Measurements from ENCODE around the gene STAM2. TPM values are rescaled to one million over a fixed set of nuclear protein-coding genes. Genes with fewer than 3 reads are reported as not detected.
"Not testable (repeated sequence)": the region's sequence is repeated elsewhere in the genome, so short reads cannot be mapped to it uniquely, and the experiment has no call there.

The STAM2 gene
- total RNA-seq, 1 donor from 2014 or later = 42.5 TPM

DNA sequence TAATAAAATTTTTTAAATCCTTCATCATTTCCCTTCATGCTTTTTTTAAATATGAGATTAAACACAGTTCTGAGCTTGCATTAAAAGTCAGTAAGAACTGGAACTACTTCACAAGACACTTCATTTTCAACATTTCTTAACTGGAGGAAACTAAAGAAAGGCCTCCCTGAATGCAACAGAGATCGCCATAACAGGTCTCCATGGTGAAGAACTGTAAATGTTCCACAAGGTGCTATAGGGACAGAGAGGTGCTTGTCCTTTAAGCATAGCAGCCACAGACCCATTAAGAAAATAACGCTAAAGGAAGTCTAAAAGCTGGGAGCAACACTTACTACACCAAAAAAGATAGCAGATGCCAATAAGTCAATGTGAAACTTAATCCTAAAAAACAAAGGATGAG, 8.5 kb downstream of the STAM2 start:
- intact Hi-C loops (cut with DNase I) = no loop called here
- Histone ChIP-seq H3K4me3 (no peak overlapping the region), H3K9me3 (no peaks in the 10 kb centered on the region), H3K27ac (peak overlapping the region; percentile 70), H3K36me3 (no peaks in the 10 kb centered on the region), H3K27me3 (no peaks in the 10 kb centered on the region), H3K4me1 (peaks cover 52% of the 10 kb centered on the region)
- ATAC-seq = peak; percentile 26
- no peak for DNase-seq
- TF ChIP-seq, protein P1, sequence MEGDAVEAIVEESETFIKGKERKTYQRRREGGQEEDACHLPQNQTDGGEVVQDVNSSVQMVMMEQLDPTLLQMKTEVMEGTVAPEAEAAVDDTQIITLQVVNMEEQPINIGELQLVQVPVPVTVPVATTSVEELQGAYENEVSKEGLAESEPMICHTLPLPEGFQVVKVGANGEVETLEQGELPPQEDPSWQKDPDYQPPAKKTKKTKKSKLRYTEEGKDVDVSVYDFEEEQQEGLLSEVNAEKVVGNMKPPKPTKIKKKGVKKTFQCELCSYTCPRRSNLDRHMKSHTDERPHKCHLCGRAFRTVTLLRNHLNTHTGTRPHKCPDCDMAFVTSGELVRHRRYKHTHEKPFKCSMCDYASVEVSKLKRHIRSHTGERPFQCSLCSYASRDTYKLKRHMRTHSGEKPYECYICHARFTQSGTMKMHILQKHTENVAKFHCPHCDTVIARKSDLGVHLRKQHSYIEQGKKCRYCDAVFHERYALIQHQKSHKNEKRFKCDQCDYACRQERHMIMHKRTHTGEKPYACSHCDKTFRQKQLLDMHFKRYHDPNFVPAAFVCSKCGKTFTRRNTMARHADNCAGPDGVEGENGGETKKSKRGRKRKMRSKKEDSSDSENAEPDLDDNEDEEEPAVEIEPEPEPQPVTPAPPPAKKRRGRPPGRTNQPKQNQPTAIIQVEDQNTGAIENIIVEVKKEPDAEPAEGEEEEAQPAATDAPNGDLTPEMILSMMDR (IDR thresholded peaks at IDR 0.05) = no peak

DNA sequence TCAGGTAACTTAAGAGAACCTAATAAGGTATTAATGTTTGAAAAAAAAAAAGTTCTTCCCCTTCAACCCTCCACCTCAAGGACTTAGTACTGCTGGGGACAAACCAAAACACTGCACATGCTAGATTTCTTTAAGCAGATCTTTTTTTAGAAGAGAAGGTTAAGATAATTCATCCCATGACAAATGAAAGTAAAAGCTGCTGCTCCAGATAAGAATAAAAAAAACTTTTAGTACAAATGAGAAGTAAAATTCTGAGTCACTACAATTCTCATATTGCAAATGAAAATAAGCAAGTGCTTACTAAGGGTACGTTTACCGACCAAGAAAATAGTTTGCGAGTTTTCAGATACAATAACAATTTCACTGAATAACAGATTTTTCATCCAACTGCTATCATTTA, 8.9 kb downstream of the STAM2 start:
- no peaks in the 10 kb centered on the region for H3K27me3 ChIP-seq
- no peak for ATAC-seq
- DNase-seq = no peak
- TF ChIP-seq, protein P1 (IDR thresholded peaks at IDR 0.05) = no peak
- H3K36me3 ChIP-seq = no peaks in the 10 kb centered on the region
- H3K9me3 ChIP-seq = no peaks in the 10 kb centered on the region
- no peak overlapping the region for H3K4me3 ChIP-seq
- intact Hi-C loops (cut with DNase I) = no loop called here
- H3K4me1 ChIP-seq = peaks cover 49% of the 10 kb centered on the region
- H3K27ac ChIP-seq = peak overlapping the region; percentile 70

DNA sequence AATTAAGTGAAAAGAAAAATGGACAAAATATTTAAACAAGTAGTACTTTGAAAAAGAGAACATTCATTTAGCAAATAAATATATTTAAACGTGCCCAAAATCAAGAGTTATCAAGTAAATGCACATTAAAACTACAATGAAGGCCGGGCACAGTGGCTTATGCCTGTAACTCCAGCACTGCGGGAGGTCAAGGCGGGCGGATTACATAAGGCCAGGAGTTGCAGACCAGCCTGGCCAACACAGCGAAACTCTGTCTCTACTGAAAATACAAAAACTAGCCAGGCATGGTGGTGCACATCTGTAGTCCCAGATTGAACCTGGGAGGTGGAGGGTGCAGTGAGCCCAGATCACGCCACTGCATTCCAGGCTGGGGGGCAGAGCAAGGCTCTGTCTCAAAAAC, 9.8 kb downstream of the STAM2 start:
- Histone ChIP-seq H3K9me3 (no peaks in the 10 kb centered on the region), H3K4me1 (peaks cover 42% of the 10 kb centered on the region), H3K27me3 (no peaks in the 10 kb centered on the region), H3K4me3 (no peak overlapping the region), H3K36me3 (no peaks in the 10 kb centered on the region), H3K27ac (no peak overlapping the region)
- TF ChIP-seq, protein P1 (IDR thresholded peaks at IDR 0.05) = no peak
- ATAC-seq (no peak), DNase-seq (no peak)
- intact Hi-C loops (cut with DNase I) = no loop called here

DNA sequence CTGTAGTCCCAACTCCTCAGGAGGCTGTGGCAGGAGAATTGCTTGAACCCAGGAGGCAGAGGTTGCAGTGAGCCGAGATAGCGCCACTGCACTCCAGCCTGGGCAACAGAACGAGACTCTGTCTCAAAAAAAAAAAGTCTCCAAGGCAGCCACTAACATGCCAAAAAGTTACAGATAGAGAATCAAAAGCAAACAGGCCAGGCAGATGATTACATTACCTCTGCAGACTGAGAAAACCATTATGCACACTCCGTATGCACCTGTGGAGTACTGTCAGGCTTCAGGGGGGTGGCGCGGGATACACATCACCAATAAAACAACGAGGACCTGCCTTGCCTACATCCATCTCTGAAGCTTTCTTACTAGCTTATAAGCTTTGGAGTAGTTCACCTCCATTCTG, 10.3 kb downstream of the STAM2 start:
- TF ChIP-seq, protein P1 (IDR thresholded peaks at IDR 0.05) = no peak
- Histone ChIP-seq H3K27ac (no peak overlapping the region), H3K36me3 (no peaks in the 10 kb centered on the region), H3K4me1 (peaks cover 39% of the 10 kb centered on the region), H3K9me3 (no peaks in the 10 kb centered on the region), H3K4me3 (no peak overlapping the region), H3K27me3 (no peaks in the 10 kb centered on the region)
- intact Hi-C loops (cut with DNase I) = no loop called here
- ATAC-seq = no peak
- DNase-seq = no peak

DNA sequence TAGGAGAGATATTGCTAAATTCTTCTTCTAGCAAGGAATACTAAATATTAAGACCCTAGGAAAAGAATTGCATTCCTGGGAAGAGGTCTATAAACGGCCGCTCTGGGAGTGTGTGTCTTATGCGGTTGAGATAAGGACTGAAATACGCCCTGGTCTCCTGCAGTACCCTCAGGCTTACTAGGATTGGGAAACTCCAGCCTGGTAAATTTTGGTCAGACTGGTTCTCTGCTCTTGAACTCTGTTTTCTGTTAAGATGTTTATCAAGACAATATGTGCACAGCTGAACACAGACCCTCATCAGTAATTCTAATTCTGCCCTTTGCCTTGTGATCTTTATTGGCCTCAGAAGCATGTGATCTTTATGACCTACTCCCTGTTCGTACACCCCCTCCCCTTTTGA, 11.9 kb downstream of the STAM2 start:
- intact Hi-C loops (cut with DNase I); DNase-seq; H3K27me3 ChIP-seq; H3K27ac ChIP-seq; H3K4me3 ChIP-seq; ATAC-seq; H3K9me3 ChIP-seq; H3K36me3 ChIP-seq: not testable (repeated sequence)
- peaks cover 28% of the 10 kb centered on the region for H3K4me1 ChIP-seq

DNA sequence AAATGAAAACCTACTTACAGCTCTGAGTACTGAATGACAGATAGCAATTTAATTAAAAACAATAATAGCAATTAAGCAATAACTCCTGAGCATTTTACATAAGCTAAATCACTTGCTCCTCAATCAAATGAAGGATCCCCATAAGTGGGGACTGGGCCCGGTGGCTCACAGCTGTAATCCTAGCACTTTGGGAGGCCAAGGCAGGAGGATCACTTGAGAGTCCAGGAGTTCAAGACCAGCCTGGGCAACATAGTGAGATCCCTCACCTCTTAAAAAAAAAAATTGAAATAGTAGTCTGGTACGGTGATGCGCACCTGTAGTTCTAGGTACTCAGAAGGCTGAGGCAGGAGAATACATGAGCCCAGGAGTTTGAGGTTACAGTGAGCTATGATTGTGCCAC, 13.4 kb downstream of the STAM2 start:
- intact Hi-C loops (cut with DNase I) = no loop called here
- Histone ChIP-seq H3K4me1 (peaks cover 17% of the 10 kb centered on the region), H3K36me3 (no peaks in the 10 kb centered on the region), H3K4me3 (no peak overlapping the region), H3K9me3 (no peaks in the 10 kb centered on the region), H3K27me3 (no peaks in the 10 kb centered on the region), H3K27ac (no peak overlapping the region)
- TF ChIP-seq, protein P1 (IDR thresholded peaks at IDR 0.05) = no peak
- DNase-seq (no peak), ATAC-seq (no peak)

Measured in upper lobe of right lung (tissue), 1 donor.